PC-9 (cell line): ENCODE measurements around the gene HS6ST3. TPM values are rescaled to one million over a fixed set of nuclear protein-coding genes. Genes with fewer than 3 reads are reported as not detected.

Source experiments
- BruUV-seq: library from RNA; stranded (reverse); fragments of 400-500 nt; replicated peaks from 2 replicates; lab custom pipeline; 2021; lab: Mats Ljungman, UMichigan
- CTCF ChIA-PET: fragments of 300-600 bp; sonication (Branson Sonifier 250); formaldehyde crosslinking; loops from one replicate; lab custom pipeline; 2022; ENCODE audit warnings: antibody characterized with exemption; lab: Charles Lee
- POLR2A ChIA-PET: fragments of 300-600 bp; sonication (Branson Sonifier 250); formaldehyde crosslinking; loops from one replicate; lab custom pipeline; 2022; ENCODE audit warnings: antibody characterized with exemption; ENCODE audit not compliant: unreplicated experiment; lab: Charles Lee
- DNase-seq, 2 experiments: peaks; one replicate each; pipeline versions ENCODE4 v3.0.0 to v3.0.0-alpha.2; 2015 to 2022; ENCODE audit warnings: mixed read lengths in 1 of 2
- H2AFZ ChIP-seq: fragments of 200-600 bp; sonication (generic); 2 replicates; pipeline ENCODE4 v1.8.1; 2017; ENCODE audit warnings: antibody characterized with exemption
- H3F3A ChIP-seq: fragments of 200-600 bp; sonication (generic); 2 replicates; pipeline ENCODE4 v1.8.1; 2017; ENCODE audit warnings: antibody characterized with exemption, mild to moderate bottlenecking, low read depth; ENCODE audit not compliant: insufficient read depth
- H3K27ac ChIP-seq: fragments of 200-600 bp; sonication (generic); 2 replicates; pipeline ENCODE4 v1.6.1; 2016; ENCODE audit warnings: mixed run types
- H3K27me3 ChIP-seq: fragments of 200-600 bp; sonication (generic); 2 replicates; pipeline ENCODE4 v1.6.1; 2016; ENCODE audit warnings: low read depth, mixed run types; ENCODE audit not compliant: insufficient read depth
- H3K36me3 ChIP-seq: fragments of 200-600 bp; sonication (generic); 2 replicates; pipeline ENCODE4 v1.6.1; 2016; ENCODE audit warnings: low read depth, mixed run types
- H3K4me1 ChIP-seq: fragments of 200-600 bp; sonication (generic); replicated peaks from 2 replicates; pipeline ENCODE4 v1.6.1; 2016; ENCODE audit warnings: mixed run types; ENCODE audit not compliant: insufficient read depth
- H3K4me2 ChIP-seq: fragments of 200-600 bp; sonication (generic); 2 replicates; pipeline ENCODE4 v1.6.1; 2017; ENCODE audit warnings: mixed run types
- H3K4me3 ChIP-seq: fragments of 200-600 bp; sonication (generic); 2 replicates; pipeline ENCODE4 v1.6.1; 2016; ENCODE audit warnings: mixed run types
- H3K79me2 ChIP-seq: fragments of 200-600 bp; sonication (generic); 2 replicates; pipeline ENCODE4 v1.6.1; 2017; ENCODE audit warnings: low read depth, mixed run types
- H3K9me2 ChIP-seq: fragments of 200-600 bp; sonication (generic); 2 replicates; pipeline ENCODE4 v1.8.1; 2017; ENCODE audit warnings: mild to moderate bottlenecking; ENCODE audit not compliant: insufficient read depth
- H3K9me3 ChIP-seq: fragments of 200-600 bp; sonication (generic); 2 replicates; pipeline ENCODE4 v1.8.1; 2016; ENCODE audit warnings: low read depth; ENCODE audit not compliant: insufficient read depth
- H4K20me1 ChIP-seq: fragments of 200-600 bp; sonication (generic); 2 replicates; pipeline ENCODE4 v1.8.1; 2017; ENCODE audit not compliant: insufficient read depth
- CTCF ChIP-seq: fragments of 200-600 bp; sonication (generic); conservative IDR thresholded peaks from 2 replicates; pipeline ENCODE4 v1.6.1; 2017; ENCODE audit warnings: mixed run types, antibody characterized with exemption, mild to moderate bottlenecking, moderate library complexity
- EZH2 ChIP-seq: fragments of 200-600 bp; sonication (generic); IDR thresholded peaks from 2 replicates; pipeline ENCODE4 v1.8.0; 2017; ENCODE audit warnings: antibody characterized with exemption, low read depth
- intact Hi-C: fragments of 100-400 bp; cut with micrococcal nuclease; formaldehyde crosslinking; loops from one replicate; pipeline ENCODE4 v1.10.0; 2022; ENCODE audit not compliant: unreplicated experiment
- total RNA-seq: library from RNA; stranded (reverse); gene quantifications from 2 replicates; pipeline ENCODE4 v1.2.3, GENCODE V29; 2021

Gene HS6ST3
- total RNA-seq, 1 experiment from 2014 or later, result not detected

- Histone ChIP-seq H3K9me3 (no peaks in the 10 kb centered on the region), H3K27me3 (no peaks in the 10 kb centered on the region), H2AFZ (no peak overlapping the region), H3K4me2 (no peak overlapping the region), H4K20me1 (no peaks in the 10 kb centered on the region), H3K4me3 (no peak overlapping the region), H3F3A (no peaks in the 10 kb centered on the region), H3K9me2 (no peaks in the 10 kb centered on the region), H3K79me2 (no peaks in the 10 kb centered on the region), H3K4me1 (no peaks in the 10 kb centered on the region), H3K27ac (no peak overlapping the region), H3K36me3 (no peaks in the 10 kb centered on the region)
- CTCF ChIA-PET, result no interaction called here
- POLR2A ChIA-PET, result no interaction called here
- intact Hi-C loops, result no loop called here
- TF ChIP-seq CTCF, result no peak
- no peak for TF ChIP-seq EZH2
- DNase-seq, result no peak
- no TSS peak for BruUV-seq
Measured at GRCh38 chr13:96080676-96081075, 9.2 kb upstream of the HS6ST3 start.

GRCh38 chr13:96081888-96082287, 8.0 kb upstream of the HS6ST3 start:
- CTCF ChIA-PET, result interaction anchor here (0.6 kb wide), 1 partner anchor 10 kb away, joined by 3 read pairs; no protein-coding TSS in a partner anchor

GRCh38 chr13:96082640-96083039, 7.3 kb upstream of the HS6ST3 start:
- no peaks in the 10 kb centered on the region for H3K36me3 ChIP-seq
- H3K27ac ChIP-seq, result no peak overlapping the region
- H4K20me1 ChIP-seq, result no peaks in the 10 kb centered on the region
- H3K9me2 ChIP-seq, result no peaks in the 10 kb centered on the region
- H3F3A ChIP-seq, result no peaks in the 10 kb centered on the region
- POLR2A ChIA-PET, result interaction anchor here (0.5 kb wide), 1 partner anchor 1437 kb away, joined by 3 read pairs; no protein-coding TSS in a partner anchor
- peaks cover 7% of the 10 kb centered on the region for H3K27me3 ChIP-seq
- no peaks in the 10 kb centered on the region for H3K4me1 ChIP-seq
- DNase-seq, result no peak
- no peak overlapping the region; the same call in 1 of the 2 replicates for H2AFZ ChIP-seq
- no peak overlapping the region for H3K4me2 ChIP-seq
- no peak for TF ChIP-seq CTCF
- no peak for TF ChIP-seq EZH2
- CTCF ChIA-PET, result interaction anchor here (0.6 kb wide), 1 partner anchor 10 kb away, joined by 3 read pairs; no protein-coding TSS in a partner anchor
- H3K9me3 ChIP-seq, result no peaks in the 10 kb centered on the region
- intact Hi-C loops, result no loop called here
- H3K4me3 ChIP-seq, result no peak overlapping the region
- BruUV-seq, result no TSS peak
- H3K79me2 ChIP-seq, result no peaks in the 10 kb centered on the region

More at GRCh38 chr13:96081888-96082287, 8.0 kb upstream of the HS6ST3 start:
- no peaks in the 10 kb centered on the region for H3K9me2 ChIP-seq
- DNase-seq, result no peak
- no peak for TF ChIP-seq EZH2
- TF ChIP-seq CTCF, result no peak
- no peaks in the 10 kb centered on the region for H3K9me3 ChIP-seq
- no peak overlapping the region for H3K4me2 ChIP-seq
- POLR2A ChIA-PET, result no interaction called here
- H4K20me1 ChIP-seq, result no peaks in the 10 kb centered on the region
- no TSS peak for BruUV-seq
- no peak overlapping the region for H2AFZ ChIP-seq
- intact Hi-C loops, result no loop called here
- no peak overlapping the region for H3K27ac ChIP-seq
- no peaks in the 10 kb centered on the region for H3K36me3 ChIP-seq
- no peaks in the 10 kb centered on the region for H3K4me1 ChIP-seq
- H3K27me3 ChIP-seq, result peaks cover 2% of the 10 kb centered on the region; the same call in 1 of the 2 replicates
- H3K4me3 ChIP-seq, result no peak overlapping the region
- H3K79me2 ChIP-seq, result no peaks in the 10 kb centered on the region
- H3F3A ChIP-seq, result no peaks in the 10 kb centered on the region
